ENCODE data around the gene IL17RD.
A peak's percentile ranks its signal among the peaks of the same experiment; 100 is the strongest.

The IL17RD gene

GRCh38 chr3:57065588-57065987, 99.6 kb downstream of the IL17RD start:
- DNase-seq (ENCODE audit: low read depth): no peak

GRCh38 chr3:57064572-57064971, 100.6 kb downstream of the IL17RD start:
- DNase-seq (ENCODE audit: low read depth): no peak

GRCh38 chr3:57064001-57064400, 101.2 kb downstream of the IL17RD start:
- no peak for DNase-seq (ENCODE audit: low read depth)

GRCh38 chr3:57063032-57063431, 102.1 kb downstream of the IL17RD start:
- no peak for DNase-seq (ENCODE audit: low read depth)

- DNase-seq (ENCODE audit: low read depth): no peak
Observed at GRCh38 chr3:57062101-57062631, 103.0 kb downstream of the IL17RD start.

- no peak for DNase-seq (ENCODE audit: low read depth)
Observed at GRCh38 chr3:57061556-57061955, 103.6 kb downstream of the IL17RD start.

GRCh38 chr3:57060089-57060821, 104.9 kb downstream of the IL17RD start, which contains the start of gene SPATA12:
Gene SPATA12, plus strand, starts transcription at chr3:57060664. Its CDS starts 13,031 bp downstream, at chr3:57073695.
- DNase-seq (ENCODE audit: low read depth): no peak

GRCh38 chr3:57059411-57059810, 105.7 kb downstream of the IL17RD start:
- peak; percentile 18 for DNase-seq (ENCODE audit: low read depth)

- no peak for DNase-seq (ENCODE audit: low read depth)
Observed at GRCh38 chr3:57057351-57057750, 107.8 kb downstream of the IL17RD start.

- DNase-seq (ENCODE audit: low read depth): no peak
Observed at GRCh38 chr3:57053122-57053521, 112.0 kb downstream of the IL17RD start.

- DNase-seq (ENCODE audit: low read depth): no peak
Observed at GRCh38 chr3:57052662-57053061, 112.5 kb downstream of the IL17RD start.

GRCh38 chr3:57048728-57049127, 116.4 kb downstream of the IL17RD start:
- DNase-seq (ENCODE audit: low read depth): no peak

- no peak for DNase-seq (ENCODE audit: low read depth)
Observed at GRCh38 chr3:57048052-57048671, 117.0 kb downstream of the IL17RD start.

- no peak for DNase-seq (ENCODE audit: low read depth)
Observed at GRCh38 chr3:57046101-57046765, 118.9 kb downstream of the IL17RD start.

- no peak for DNase-seq (ENCODE audit: low read depth)
Observed at GRCh38 chr3:57043518-57043917, 121.6 kb downstream of the IL17RD start.

GRCh38 chr3:57041674-57042073, 123.5 kb downstream of the IL17RD start:
- no peak for DNase-seq (ENCODE audit: low read depth)

Measured in CMK (cell line).